GM12865 (cell line): ENCODE measurements around the gene ANKRD9.

ENCODE experiments used
- DNase-seq: peaks from one replicate; pipeline ENCODE4 v3.0.0; 2010; ENCODE audit warnings: low read depth
- H3K4me3 ChIP-seq: 2 replicates; pipeline ENCODE4 v1.5.1; 2011; ENCODE audit warnings: mild to moderate bottlenecking, low read depth, low read length, control low read depth
- CTCF ChIP-seq: IDR thresholded peaks from 2 replicates; pipeline ENCODE4 v1.5.1; 2011; ENCODE audit warnings: low read length, control low read depth, low read depth, inconsistent platforms; ENCODE audit not compliant: insufficient read depth; ENCODE audit errors: missing control alignments

ANKRD9 gene

GRCh38 chr14:102505000-102505619 is 4.5 kb downstream of the ANKRD9 start:
- no peak for DNase-seq
- H3K4me3 ChIP-seq = no peak overlapping the region
- no peak for TF ChIP-seq CTCF

GRCh38 chr14:102504328-102504999 is 5.1 kb downstream of the ANKRD9 start:
- H3K4me3 ChIP-seq = no peak overlapping the region
- no peak for TF ChIP-seq CTCF
- no peak for DNase-seq

GRCh38 chr14:102503641-102504327 is 5.8 kb downstream of the ANKRD9 start:
- H3K4me3 ChIP-seq = no peak overlapping the region
- DNase-seq = no peak
- no peak for TF ChIP-seq CTCF

GRCh38 chr14:102502571-102502970 is 7.0 kb downstream of the ANKRD9 start:
- DNase-seq = no peak
- no peak overlapping the region for H3K4me3 ChIP-seq
- no peak for TF ChIP-seq CTCF

GRCh38 chr14:102501751-102502315 is 7.7 kb downstream of the ANKRD9 start:
- DNase-seq = no peak
- H3K4me3 ChIP-seq = no peak overlapping the region
- TF ChIP-seq CTCF = no peak

- no peak for DNase-seq
- no peak overlapping the region for H3K4me3 ChIP-seq
- TF ChIP-seq CTCF = no peak
These were observed 8.9 kb downstream of the ANKRD9 start for GRCh38 chr14:102500713-102501112.
